ENCODE measurements around the gene OR2L13.

- no peak for TF ChIP-seq POLR2A (IDR thresholded peaks at IDR 0.05; ENCODE audit: low read depth, low read length)
- TF ChIP-seq TAF1 (IDR thresholded peaks at IDR 0.05; ENCODE audit: low read depth, low read length), result no peak
- no peak for TF ChIP-seq POLR2AphosphoS5 (IDR thresholded peaks at IDR 0.05; ENCODE audit: low read depth, low read length)
- TF ChIP-seq PAX5 (IDR thresholded peaks at IDR 0.05; ENCODE audit: insufficient read depth, low read length, severe bottlenecking), result no peak
- no peak for TF ChIP-seq SPI1 (IDR thresholded peaks at IDR 0.05; ENCODE audit: low read depth, low read length)
These were observed 29.4 kb upstream of the OR2L13 start for GRCh38 chr1:248065604-248066003.

All from GM12891 (cell line).